Measurements from ENCODE around the gene C22orf15.

The C22orf15 gene

DNA sequence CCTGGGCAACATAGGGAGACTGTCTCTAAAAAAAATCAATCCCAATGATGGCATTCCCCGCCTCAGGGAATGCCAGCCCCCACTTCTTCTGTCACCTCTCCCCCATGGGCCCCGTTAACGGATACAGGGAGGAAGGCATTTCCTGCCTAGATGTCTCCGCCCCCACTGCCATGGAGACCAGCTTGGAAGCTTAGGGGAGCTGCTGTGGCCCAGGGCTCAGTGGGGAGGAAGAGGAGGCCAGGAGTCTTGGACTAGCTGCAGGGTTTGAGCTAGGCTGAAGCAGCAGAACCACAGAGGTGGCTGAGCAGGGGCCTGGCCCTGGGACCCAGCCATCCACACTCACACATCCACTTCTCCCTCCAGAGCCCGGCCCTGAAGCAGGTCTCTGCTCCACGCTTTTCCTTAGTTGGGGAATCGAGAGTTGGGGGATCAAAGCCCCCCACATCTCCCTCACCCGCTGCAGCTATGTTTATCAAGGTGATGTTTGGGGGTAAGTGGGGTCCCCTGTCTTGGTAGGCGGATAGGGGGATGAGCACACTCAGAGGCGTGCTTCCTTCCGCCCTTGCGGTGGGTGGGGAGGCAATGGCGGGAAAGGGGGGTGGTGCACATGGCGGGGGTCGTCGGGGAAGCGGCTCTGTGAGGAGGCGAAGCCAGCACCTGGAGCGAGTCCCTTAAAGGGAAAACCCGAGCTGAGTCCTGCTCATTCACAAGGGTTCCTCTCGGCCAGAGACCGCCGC, at the start of gene C22orf15:
TSS of gene C22orf15 (plus strand) at position 149 of the 737 bp plus-strand sequence. CDS start at position 466, 317 bp downstream.
- TF ChIP-seq, protein P1, sequence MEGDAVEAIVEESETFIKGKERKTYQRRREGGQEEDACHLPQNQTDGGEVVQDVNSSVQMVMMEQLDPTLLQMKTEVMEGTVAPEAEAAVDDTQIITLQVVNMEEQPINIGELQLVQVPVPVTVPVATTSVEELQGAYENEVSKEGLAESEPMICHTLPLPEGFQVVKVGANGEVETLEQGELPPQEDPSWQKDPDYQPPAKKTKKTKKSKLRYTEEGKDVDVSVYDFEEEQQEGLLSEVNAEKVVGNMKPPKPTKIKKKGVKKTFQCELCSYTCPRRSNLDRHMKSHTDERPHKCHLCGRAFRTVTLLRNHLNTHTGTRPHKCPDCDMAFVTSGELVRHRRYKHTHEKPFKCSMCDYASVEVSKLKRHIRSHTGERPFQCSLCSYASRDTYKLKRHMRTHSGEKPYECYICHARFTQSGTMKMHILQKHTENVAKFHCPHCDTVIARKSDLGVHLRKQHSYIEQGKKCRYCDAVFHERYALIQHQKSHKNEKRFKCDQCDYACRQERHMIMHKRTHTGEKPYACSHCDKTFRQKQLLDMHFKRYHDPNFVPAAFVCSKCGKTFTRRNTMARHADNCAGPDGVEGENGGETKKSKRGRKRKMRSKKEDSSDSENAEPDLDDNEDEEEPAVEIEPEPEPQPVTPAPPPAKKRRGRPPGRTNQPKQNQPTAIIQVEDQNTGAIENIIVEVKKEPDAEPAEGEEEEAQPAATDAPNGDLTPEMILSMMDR (IDR thresholded peaks at IDR 0.05; ENCODE audit: unreplicated experiment in 3 of 3): no peak
- Mint-ChIP-seq H3K9me3 (no peaks in the 10 kb centered on the region), H3K27me3 (ENCODE audit: low read depth) (no peaks in the 10 kb centered on the region), H3K4me1 (peaks cover 21% of the 10 kb centered on the region), H3K36me3 (ENCODE audit: low read depth) (no peaks in the 10 kb centered on the region), H3K4me3 (peak within 1 kb of the TSS; percentile 33 to 73 (median 67)), H3K27ac (peak within 1 kb of the TSS; percentile 33 to 81 (median 70))

DNA sequence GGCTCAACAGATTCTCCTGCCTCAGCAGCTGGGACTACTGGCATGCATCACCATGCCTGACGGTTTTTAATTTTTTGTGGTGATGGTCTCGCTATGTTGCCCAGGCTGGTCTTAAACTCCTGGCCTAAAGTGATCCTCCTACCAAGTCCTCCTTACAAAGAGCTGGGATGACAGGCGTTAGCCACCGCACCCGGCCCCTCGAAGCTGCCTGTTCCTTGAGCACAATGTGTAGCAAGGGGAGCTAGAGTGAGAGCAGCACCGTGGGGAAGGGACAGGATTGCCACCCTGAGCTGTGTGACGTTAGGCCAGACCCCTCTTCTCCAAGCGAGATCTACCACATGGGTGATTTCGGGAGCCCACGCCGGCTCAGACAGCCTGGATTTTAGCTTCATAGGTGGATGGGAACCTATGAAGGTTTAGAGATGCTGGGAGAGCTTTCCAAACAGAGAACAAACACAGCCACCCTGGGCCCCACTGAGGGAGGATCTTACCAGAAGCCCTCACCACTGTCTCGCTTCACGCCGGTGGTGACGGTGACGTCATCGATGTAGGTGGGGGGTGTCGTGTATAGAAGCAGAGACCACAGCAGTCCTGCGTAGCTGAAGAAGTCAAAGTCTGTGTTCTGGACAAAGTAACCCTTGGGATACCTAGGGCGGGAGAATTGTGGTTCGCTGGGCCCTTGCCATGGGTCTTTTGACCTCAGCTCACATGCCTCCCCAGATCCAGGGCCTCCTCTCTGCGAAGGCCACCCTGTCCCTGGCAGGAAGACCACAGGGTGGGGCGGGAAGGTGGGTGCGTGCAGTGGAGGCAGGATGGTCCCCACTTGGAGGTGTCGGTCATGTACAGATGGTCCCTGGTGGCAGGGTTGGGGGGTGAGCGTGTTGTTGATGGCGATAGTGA, 48.8 kb upstream of the C22orf15 start:
- peaks cover 4% of the 10 kb centered on the region for H3K4me1 Mint-ChIP-seq
- peak overlapping the region in 1 of 3 experiments; percentile 48 for H3K27ac Mint-ChIP-seq
- TF ChIP-seq, protein P1 (IDR thresholded peaks at IDR 0.05; ENCODE audit: unreplicated experiment in 3 of 3): no peak
- no peaks in the 10 kb centered on the region for H3K9me3 Mint-ChIP-seq
- H3K4me3 Mint-ChIP-seq: peak overlapping the region; percentile 55 to 64 (median 62)
- peaks cover 38% of the 10 kb centered on the region for H3K36me3 Mint-ChIP-seq (ENCODE audit: low read depth)
- H3K27me3 Mint-ChIP-seq (ENCODE audit: low read depth): no peaks in the 10 kb centered on the region

DNA sequence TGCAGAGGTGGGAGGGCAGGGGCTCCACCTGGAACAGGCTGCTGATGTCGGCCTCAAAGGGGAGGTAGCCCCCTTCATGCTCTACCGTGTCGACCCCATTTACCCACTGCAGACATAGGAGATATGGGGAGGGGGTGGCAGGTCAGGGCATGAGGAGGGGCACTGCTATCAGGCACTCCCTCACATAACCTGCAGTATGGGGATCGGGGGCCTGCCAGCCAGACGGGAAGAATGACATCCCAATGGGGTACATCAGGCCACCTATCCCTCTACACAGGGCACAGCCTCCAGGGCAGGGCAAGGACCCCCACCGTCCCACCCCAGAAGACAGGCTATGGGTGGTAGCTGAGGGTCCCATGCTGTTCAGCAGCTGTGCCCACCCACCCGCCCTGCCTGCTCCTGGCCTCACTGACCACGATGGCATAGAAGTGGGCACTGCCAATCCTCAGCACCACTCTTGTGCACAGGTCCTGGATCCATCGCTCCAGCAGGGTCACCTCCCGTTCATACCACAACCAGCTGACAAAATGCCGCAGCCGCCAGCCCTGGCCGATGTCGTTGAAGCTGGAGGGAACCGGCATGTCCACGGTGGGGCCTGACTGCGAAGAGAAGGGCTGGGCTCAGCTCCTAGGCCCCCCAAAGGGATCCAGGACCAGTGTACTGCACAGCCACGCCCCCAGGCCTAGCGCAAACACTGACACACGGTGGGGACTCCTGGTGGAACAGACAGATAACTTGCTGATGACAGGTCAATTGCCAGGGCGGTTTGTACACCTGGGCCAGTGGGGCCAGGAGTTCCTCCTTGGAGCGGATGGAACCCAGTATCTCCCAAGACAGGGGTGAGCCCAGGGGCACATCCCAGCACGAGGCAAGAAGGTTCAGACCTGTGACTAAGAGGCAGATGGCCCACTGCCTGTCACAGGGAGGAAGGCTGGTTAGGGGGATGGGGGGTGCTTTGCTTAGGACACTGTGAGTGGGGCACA, 47.9 kb upstream of the C22orf15 start:
- Mint-ChIP-seq H3K27ac (peak overlapping the region in 1 of 3 experiments; percentile 41), H3K36me3 (ENCODE audit: low read depth) (peaks cover 31% of the 10 kb centered on the region), H3K9me3 (no peaks in the 10 kb centered on the region), H3K4me1 (peaks cover 4% of the 10 kb centered on the region), H3K27me3 (ENCODE audit: low read depth) (no peaks in the 10 kb centered on the region), H3K4me3 (peak overlapping the region; percentile 81 to 89 (median 83))
- TF ChIP-seq, protein P1 (IDR thresholded peaks at IDR 0.05; ENCODE audit: unreplicated experiment in 3 of 3): no peak

GRCh38 chr22:23715806-23716375, 46.9 kb upstream of the C22orf15 start:
- Mint-ChIP-seq H3K4me1 (peaks cover 4% of the 10 kb centered on the region), H3K4me3 (peak overlapping the region; percentile 81 to 89 (median 83)), H3K36me3 (ENCODE audit: low read depth) (peaks cover 21% of the 10 kb centered on the region), H3K9me3 (no peaks in the 10 kb centered on the region), H3K27me3 (ENCODE audit: low read depth) (no peaks in the 10 kb centered on the region), H3K27ac (no peak overlapping the region)
- TF ChIP-seq, protein P1 (IDR thresholded peaks at IDR 0.05; ENCODE audit: unreplicated experiment in 3 of 3): no peak
